GM12878 (cell line): Measurements from ENCODE around the gene NUDT13. TPM values are rescaled to one million over a fixed set of nuclear protein-coding genes. Genes with fewer than 3 reads are reported as not detected.

Experiments used
- ATAC-seq: fragments of 200-7000 bp; cut with Tn5 transposase; 3 replicates; pipeline ENCODE4 v1.9.1; 2020; ENCODE audit warnings: mild to moderate bottlenecking, moderate library complexity
- BruUV-seq: library from RNA; stranded (reverse); fragments of 400-500 nt; replicated peaks from 2 replicates; lab custom pipeline; 2021; lab: Mats Ljungman, UMichigan
- CTCF ChIA-PET: fragments of 300-600 bp; sonication (Branson Sonifier 250); formaldehyde crosslinking; extraction: SDS; loops from one replicate; lab custom pipeline; 2021; ENCODE audit warnings: inconsistent platforms; lab: Yijun Ruan, JAX
- POLR2A ChIA-PET: fragments of 350-600 bp; formaldehyde crosslinking; extraction: SDS; loops from one replicate; lab custom pipeline; 2021; ENCODE audit warnings: inconsistent platforms; lab: Charles Lee
- RAD21 ChIA-PET: fragments of 300-600 bp; sonication (Branson Sonifier 250); formaldehyde crosslinking; loops from one replicate; lab custom pipeline; 2023; ENCODE audit warnings: antibody characterized with exemption; ENCODE audit not compliant: unreplicated experiment; lab: Charles Lee
- SMC1A ChIA-PET: fragments of 300-600 bp; sonication (Branson Sonifier 250); formaldehyde crosslinking; loops from one replicate; lab custom pipeline; 2023; ENCODE audit not compliant: unreplicated experiment, uncharacterized antibody; lab: Charles Lee
- DNase-seq: peaks from one replicate; pipeline ENCODE4 v3.0.0-alpha.2; 2011; ENCODE audit warnings: low read depth, low spot score
- FAIRE-seq: peaks from 3 replicates; lab custom pipeline; 2011; peaks lifted over from hg19 to GRCh38; lab: Jason Lieb, UNC
- H2AFZ ChIP-seq: 2 replicates; pipeline ENCODE4 v1.6.0; 2011; ENCODE audit warnings: low read depth, low read length, control low read depth; ENCODE audit not compliant: control insufficient read depth
- H3K27ac ChIP-seq: 2 replicates; pipeline ENCODE4 v1.5.1; 2011; ENCODE audit warnings: control low read depth; ENCODE audit not compliant: control insufficient read depth, insufficient read depth
- H3K27me3 ChIP-seq, 2 experiments: replicated peaks in 1 of 2; 2 replicates each; pipeline versions ENCODE4 v1.6.0 to v1.6.1; 2011; ENCODE audit warnings: low read length in 1 of 2; ENCODE audit not compliant: control insufficient read depth in 2 of 2, insufficient read depth in 2 of 2
- H3K36me3 ChIP-seq, 2 experiments: 2 replicates each; pipeline ENCODE4 v1.5.1; 2011; ENCODE audit warnings: low read length in 1 of 2; ENCODE audit not compliant: control insufficient read depth in 2 of 2, insufficient read depth in 2 of 2
- H3K4me1 ChIP-seq: 2 replicates; pipeline ENCODE4 v1.6.1; 2011; ENCODE audit warnings: mild to moderate bottlenecking, low read length, moderate library complexity, mixed read lengths; ENCODE audit not compliant: control insufficient read depth, insufficient read depth
- H3K4me2 ChIP-seq: 2 replicates; pipeline ENCODE4 v1.6.0; 2011; ENCODE audit warnings: control low read depth; ENCODE audit not compliant: control insufficient read depth, insufficient read depth
- H3K4me3 ChIP-seq: fragments of 200-600 bp; sonication (generic); 2 replicates; pipeline ENCODE4 v1.5.1; 2016
- H3K79me2 ChIP-seq: 2 replicates; pipeline ENCODE4 v1.6.0; 2011; ENCODE audit warnings: low read length; ENCODE audit not compliant: control insufficient read depth, insufficient read depth
- H3K9ac ChIP-seq: 2 replicates; pipeline ENCODE4 v1.8.0; 2011; ENCODE audit warnings: low read length, control low read depth, mixed read lengths; ENCODE audit not compliant: control insufficient read depth, insufficient read depth
- H3K9me3 ChIP-seq: replicated peaks from 3 replicates; pipeline ENCODE4 v1.5.1; 2011; ENCODE audit warnings: mild to moderate bottlenecking, low read length; ENCODE audit not compliant: control insufficient read depth, insufficient read depth
- H4K20me1 ChIP-seq: 2 replicates; pipeline ENCODE4 v1.6.0; 2011; ENCODE audit not compliant: control insufficient read depth, insufficient read depth
- BMI1 ChIP-seq: fragments of 450-650 bp; IDR thresholded peaks from 2 replicates; pipeline ENCODE4 v1.6.1; 2016; ENCODE audit warnings: mild to moderate bottlenecking, moderate library complexity, borderline replicate concordance
- IKZF1 ChIP-seq: fragments of 450-650 bp; conservative IDR thresholded peaks from 2 replicates; pipeline ENCODE4 v1.6.1; 2017; ENCODE audit warnings: antibody characterized with exemption, mild to moderate bottlenecking
- IRF5 ChIP-seq: fragments of 450-650 bp; IDR thresholded peaks from 2 replicates; pipeline ENCODE4 v1.6.1; 2017; ENCODE audit warnings: borderline replicate concordance
- NR2C1 ChIP-seq: fragments of 450-650 bp; IDR thresholded peaks from 2 replicates; pipeline ENCODE4 v1.6.1; 2017; ENCODE audit warnings: antibody characterized with exemption, mild to moderate bottlenecking, moderate library complexity
- NR2C2 ChIP-seq: IDR thresholded peaks from 2 replicates; pipeline ENCODE4 v1.6.1; 2011; ENCODE audit warnings: borderline replicate concordance, low read depth; ENCODE audit not compliant: control insufficient read depth, insufficient read length
- NR2F1 ChIP-seq: fragments of 450-650 bp; conservative IDR thresholded peaks from 2 replicates; pipeline ENCODE4 v1.6.1; 2017; ENCODE audit warnings: mild to moderate bottlenecking
- PBX3 ChIP-seq: IDR thresholded peaks from 2 replicates; pipeline ENCODE4 v1.6.1; 2011; ENCODE audit warnings: mild to moderate bottlenecking, low read depth, low read length, moderate library complexity; ENCODE audit not compliant: insufficient replicate concordance
- POLR2AphosphoS5 ChIP-seq: IDR thresholded peaks from 2 replicates; pipeline ENCODE4 v1.6.1; 2011; ENCODE audit warnings: mild to moderate bottlenecking, low read length, inconsistent platforms
- RELB ChIP-seq: fragments of 450-650 bp; IDR thresholded peaks from 2 replicates; pipeline ENCODE4 v1.6.1; 2017; ENCODE audit warnings: low read depth, mild to moderate bottlenecking, moderate library complexity
- REST ChIP-seq: IDR thresholded peaks from 2 replicates; pipeline ENCODE4 v1.6.1; 2012; ENCODE audit warnings: mild to moderate bottlenecking, low read depth, low read length
- SRF ChIP-seq, 2 experiments: IDR thresholded peaks; 2 replicates each; pipeline ENCODE4 v1.6.1; 2011; ENCODE audit warnings: low read depth in 2 of 2, low read length in 2 of 2, mild to moderate bottlenecking in 1 of 2, moderate library complexity in 1 of 2
- WGBS: methylation state at CpG from one replicate; pipeline ENCODE4 v1.1.6; 2016; ENCODE audit warnings: low lambda C conversion rate; ENCODE audit not compliant: insufficient replicate concordance, insufficient coverage; ENCODE audit errors: missing lambda C conversion rate; 5-methylcytosine and 5-hydroxymethylcytosine counted together
- in situ Hi-C: fragments of 300-500 bp; cut with MboI; formaldehyde crosslinking; loops from 9 replicates; pipeline ENCODE4 v1.14.3; 2018; ENCODE audit warnings: mixed read lengths
- intact Hi-C: fragments of 100-400 bp; cut with micrococcal nuclease; formaldehyde crosslinking; loops from one replicate; pipeline ENCODE4 v1.14.2; 2022; ENCODE audit not compliant: unreplicated experiment
- polyA plus RNA-seq, 11 experiments: library from polyadenylated mRNA; depleted of rRNA in 4 of 11; unstranded in 6 of 11; stranded (reverse) in 5 of 11; fragments of >200 nt; fragmentation: Nextera tagmentation in 4 of 11; fragmentation: Illumina TruSeq in 1 of 11; extraction: Ambion mirVana in 4 of 11; extraction: Trizol in 1 of 11; gene quantifications; 1 replicate in 1 of 11; 2 replicates in 10 of 11; pipeline versions ENCODE4 v1.2.1 to v1.2.3, GENCODE V29; 2011 to 2016; ENCODE audit warnings: inconsistent platforms in 2 of 11, missing spikeins in 2 of 11, low read depth in 1 of 11
- total RNA-seq, 4 experiments: library from RNA; depleted of rRNA in 3 of 4; stranded (reverse); fragments of >200 nt in 3 of 4; fragmentation: Illumina TruSeq in 1 of 4; extraction: Trizol in 1 of 4; gene quantifications; 2 replicates each; pipeline versions ENCODE4 v1.2.1 to v1.2.3, GENCODE V29; 2013 to 2021

Gene NUDT13
- total and polyA plus RNA-seq, 10 of the 15 experiments (the other 5 are each of a cell fraction or from before 2014, with no cell fraction given): 0.72 to 6.1 (median 1.9) TPM

GRCh38 chr10:73092830-73093229 is 17.4 kb upstream of the NUDT13 start (continued):
- TF ChIP-seq NR2C2 (no peak), NR2F1 (no peak), PBX3 (no peak), NR2C1 (no peak), SRF (IDR thresholded peaks at IDR 0.05; ENCODE audit: low read depth in 2 of 2, low read length in 2 of 2) (no peak), RELB (no peak)

- CTCF ChIA-PET: interaction anchor here (0.6 to 9.6 kb wide), 14 partner anchors 11 to 173 kb away, joined by 3 to 110 read pairs (median 10); partner anchors contain the start of genes DNAJC9 and NUDT13
- Histone ChIP-seq H3K27ac (peak overlapping the region; percentile 89), H3K9ac (peak overlapping the region; percentile 91), H3K36me3 (peaks cover 0 to 1% of the 10 kb centered on the region in 2 experiments; a peak in 2 of 4 replicates), H3K79me2 (peaks cover 72% of the 10 kb centered on the region), H2AFZ (no peak overlapping the region), H4K20me1 (no peaks in the 10 kb centered on the region; the same call in 1 of the 2 replicates), H3K4me1 (peaks cover 7% of the 10 kb centered on the region; the same call in 1 of the 2 replicates), H3K4me3 (peak overlapping the region; percentile 95), H3K9me3 (no peaks in the 10 kb centered on the region), H3K27me3 (no peaks in the 10 kb centered on the region), H3K4me2 (peak overlapping the region; percentile 76)
- BruUV-seq: no TSS peak
- ATAC-seq (no peak), FAIRE-seq (no peak), DNase-seq (no peak)
- intact Hi-C loops: no loop called here
- 0% methylated on average over 2 of the region's 2 CpGs for WGBS
- SMC1A ChIA-PET: interaction anchor here (0.9 to 7.6 kb wide), 17 partner anchors 10 to 76 kb away, joined by 3 to 114 read pairs (median 5); partner anchors contain the start of gene NUDT13
- POLR2A ChIA-PET: interaction anchor here (0.5 to 7.0 kb wide), 17 partner anchors 7 to 313 kb away, joined by 3 to 49 read pairs (median 9); partner anchors contain the start of genes DNAJC9, ECD, FAM149B1 and NUDT13
- in situ Hi-C loops: no loop called here
- RAD21 ChIA-PET: interaction anchor here (0.9 to 5.7 kb wide), 14 partner anchors 11 to 730 kb away, joined by 3 to 90 read pairs (median 9); partner anchors contain the start of genes ECD, FAM149B1 and NUDT13
- TF ChIP-seq POLR2AphosphoS5 (0 out of 2 replicates have a peak, but pooled peaks have one; percentile 41), NR2C1 (no peak), BMI1 (no peak), IKZF1 (0 out of 2 replicates have a peak, but pooled peaks have one; percentile 12), REST (no peak), IRF5 (no peak)
Measured at GRCh38 chr10:73093922-73094850, 16.1 kb upstream of the NUDT13 start.
